Vagina (tissue), 2 donors: ENCODE results near the gene NTSR1.

ENCODE experiments used
- POLR2A ChIP-seq, 2 donors: fragments of 450-650 bp; IDR thresholded peaks; one replicate each; pipeline ENCODE4 v1.6.1; 2017; ENCODE audit warnings: antibody characterized with exemption in 2 of 2, mild to moderate bottlenecking in 2 of 2, moderate library complexity in 2 of 2
- TF ChIP-seq, protein P1 (sequence below), 3 experiments: fragments of 450-650 bp in 2 of 3; fragments of 200-600 bp in 1 of 3; sonication (generic) in 1 of 3; IDR thresholded peaks; one replicate each; pipeline ENCODE4 v1.5.1; 2017 to 2019; ENCODE audit warnings: antibody characterized with exemption in 3 of 3, mild to moderate bottlenecking in 2 of 3, moderate library complexity in 2 of 3

DNA sequence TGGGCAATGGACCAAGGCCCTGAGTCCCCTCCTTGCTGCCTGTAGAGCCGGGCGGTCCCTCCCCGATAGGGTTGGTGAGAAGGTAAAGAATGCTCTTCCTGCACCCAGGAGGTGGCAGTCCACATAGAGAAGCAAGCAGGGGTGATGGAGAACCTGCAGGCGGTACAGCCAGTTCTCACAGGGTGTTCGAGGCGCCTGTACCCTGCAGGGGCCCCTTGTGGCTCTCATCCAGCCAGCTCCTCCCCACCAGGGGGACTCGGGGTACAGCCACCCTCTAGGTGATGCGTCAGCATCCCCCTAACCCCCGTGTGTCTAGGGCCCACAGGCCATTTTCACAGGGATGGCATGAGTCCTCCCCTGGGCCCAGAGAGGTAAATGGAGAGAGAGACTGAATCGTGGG is 103.1 kb downstream of the NTSR1 start:
- TF ChIP-seq, protein P1, sequence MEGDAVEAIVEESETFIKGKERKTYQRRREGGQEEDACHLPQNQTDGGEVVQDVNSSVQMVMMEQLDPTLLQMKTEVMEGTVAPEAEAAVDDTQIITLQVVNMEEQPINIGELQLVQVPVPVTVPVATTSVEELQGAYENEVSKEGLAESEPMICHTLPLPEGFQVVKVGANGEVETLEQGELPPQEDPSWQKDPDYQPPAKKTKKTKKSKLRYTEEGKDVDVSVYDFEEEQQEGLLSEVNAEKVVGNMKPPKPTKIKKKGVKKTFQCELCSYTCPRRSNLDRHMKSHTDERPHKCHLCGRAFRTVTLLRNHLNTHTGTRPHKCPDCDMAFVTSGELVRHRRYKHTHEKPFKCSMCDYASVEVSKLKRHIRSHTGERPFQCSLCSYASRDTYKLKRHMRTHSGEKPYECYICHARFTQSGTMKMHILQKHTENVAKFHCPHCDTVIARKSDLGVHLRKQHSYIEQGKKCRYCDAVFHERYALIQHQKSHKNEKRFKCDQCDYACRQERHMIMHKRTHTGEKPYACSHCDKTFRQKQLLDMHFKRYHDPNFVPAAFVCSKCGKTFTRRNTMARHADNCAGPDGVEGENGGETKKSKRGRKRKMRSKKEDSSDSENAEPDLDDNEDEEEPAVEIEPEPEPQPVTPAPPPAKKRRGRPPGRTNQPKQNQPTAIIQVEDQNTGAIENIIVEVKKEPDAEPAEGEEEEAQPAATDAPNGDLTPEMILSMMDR (IDR thresholded peaks at IDR 0.05) = no peak
- TF ChIP-seq POLR2A (IDR thresholded peaks at IDR 0.05) = no peak
